PC-3 (cell line): ENCODE measurements around the gene MPG.

Experiments used
- EZH2 ChIP-seq: fragments of 300-600 bp; sonication (generic); IDR thresholded peaks from one replicate; pipeline ENCODE4 v1.6.1; 2017; ENCODE audit warnings: antibody characterized with exemption, mild to moderate bottlenecking, low read length; ENCODE audit not compliant: unreplicated experiment
- TF ChIP-seq, protein P1 (sequence below): fragments of 300-600 bp; sonication (generic); conservative IDR thresholded peaks from 2 replicates; pipeline ENCODE4 v1.5.1; 2017; ENCODE audit warnings: antibody characterized with exemption, low read depth, mild to moderate bottlenecking, low read length

GRCh38 chr16:35678-36305, 42.2 kb upstream of the MPG start:
- TF ChIP-seq EZH2, result no peak
- TF ChIP-seq, protein P1, sequence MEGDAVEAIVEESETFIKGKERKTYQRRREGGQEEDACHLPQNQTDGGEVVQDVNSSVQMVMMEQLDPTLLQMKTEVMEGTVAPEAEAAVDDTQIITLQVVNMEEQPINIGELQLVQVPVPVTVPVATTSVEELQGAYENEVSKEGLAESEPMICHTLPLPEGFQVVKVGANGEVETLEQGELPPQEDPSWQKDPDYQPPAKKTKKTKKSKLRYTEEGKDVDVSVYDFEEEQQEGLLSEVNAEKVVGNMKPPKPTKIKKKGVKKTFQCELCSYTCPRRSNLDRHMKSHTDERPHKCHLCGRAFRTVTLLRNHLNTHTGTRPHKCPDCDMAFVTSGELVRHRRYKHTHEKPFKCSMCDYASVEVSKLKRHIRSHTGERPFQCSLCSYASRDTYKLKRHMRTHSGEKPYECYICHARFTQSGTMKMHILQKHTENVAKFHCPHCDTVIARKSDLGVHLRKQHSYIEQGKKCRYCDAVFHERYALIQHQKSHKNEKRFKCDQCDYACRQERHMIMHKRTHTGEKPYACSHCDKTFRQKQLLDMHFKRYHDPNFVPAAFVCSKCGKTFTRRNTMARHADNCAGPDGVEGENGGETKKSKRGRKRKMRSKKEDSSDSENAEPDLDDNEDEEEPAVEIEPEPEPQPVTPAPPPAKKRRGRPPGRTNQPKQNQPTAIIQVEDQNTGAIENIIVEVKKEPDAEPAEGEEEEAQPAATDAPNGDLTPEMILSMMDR, result no peak
